H9 (cell line): ENCODE data around the gene AP2A2. TPM values are rescaled to one million over a fixed set of nuclear protein-coding genes. Genes with fewer than 3 reads are reported as not detected.

ENCODE experiments used
- DNase-seq: peaks from one replicate; pipeline ENCODE4 v3.0.0-alpha.2; 2017
- H2AFZ ChIP-seq: one replicate; pipeline ENCODE4 v1.6.1; 2013; ENCODE audit warnings: mild to moderate bottlenecking, low read length, control low read depth, moderate library complexity
- H2AK5ac ChIP-seq: 2 replicates; pipeline ENCODE4 v1.6.1; 2013; ENCODE audit warnings: low read length, control low read depth, mixed read lengths; ENCODE audit not compliant: insufficient read length
- H2BK120ac ChIP-seq: one replicate; pipeline ENCODE4 v1.6.1; 2013; ENCODE audit warnings: low read depth, mild to moderate bottlenecking, low read length, control low read depth, inconsistent platforms; ENCODE audit not compliant: poor library complexity, severe bottlenecking
- H2BK12ac ChIP-seq: 2 replicates; pipeline ENCODE4 v1.6.1; 2013; ENCODE audit warnings: low read length, control low read depth, mixed read lengths, low read depth; ENCODE audit not compliant: insufficient read length
- H2BK15ac ChIP-seq: 2 replicates; pipeline ENCODE4 v1.6.1; 2013; ENCODE audit warnings: low read depth, low read length, control low read depth
- H2BK20ac ChIP-seq: one replicate; pipeline ENCODE4 v1.6.1; 2013; ENCODE audit warnings: low read depth, mild to moderate bottlenecking, low read length, control low read depth, inconsistent platforms; ENCODE audit not compliant: poor library complexity, severe bottlenecking
- H2BK5ac ChIP-seq: 2 replicates; pipeline ENCODE4 v1.6.1; 2013; ENCODE audit warnings: low read length, control low read depth, mixed read lengths; ENCODE audit not compliant: insufficient read length
- H3K14ac ChIP-seq: 2 replicates; pipeline ENCODE4 v1.6.1; 2013; ENCODE audit warnings: low read length, control low read depth; ENCODE audit not compliant: insufficient read depth
- H3K18ac ChIP-seq: 2 replicates; pipeline ENCODE4 v1.6.1; 2013; ENCODE audit warnings: low read depth, mild to moderate bottlenecking, mixed read lengths, low read length, control low read depth; ENCODE audit not compliant: insufficient read length
- H3K23ac ChIP-seq: 2 replicates; pipeline ENCODE4 v1.6.1; 2013; ENCODE audit warnings: low read length, control low read depth, mixed read lengths, low read depth; ENCODE audit not compliant: insufficient read length
- H3K23me2 ChIP-seq: 2 replicates; pipeline ENCODE4 v1.6.1; 2013; ENCODE audit warnings: low read depth, mild to moderate bottlenecking, mixed read lengths, low read length, control low read depth; ENCODE audit not compliant: insufficient read length, poor library complexity, severe bottlenecking
- H3K27ac ChIP-seq: 2 replicates; pipeline ENCODE4 v1.5.1; 2013; ENCODE audit warnings: low read length, control low read depth, mixed read lengths, low read depth; ENCODE audit not compliant: insufficient read length
- H3K27me3 ChIP-seq: 2 replicates; pipeline ENCODE4 v1.6.1; 2013; ENCODE audit warnings: low read length, control low read depth, inconsistent platforms; ENCODE audit not compliant: insufficient read depth
- H3K4ac ChIP-seq: 2 replicates; pipeline ENCODE4 v1.6.1; 2013; ENCODE audit warnings: low read depth, mild to moderate bottlenecking, control low read depth, inconsistent platforms, low read length, moderate library complexity
- H3K4me1 ChIP-seq: 2 replicates; pipeline ENCODE4 v1.6.1; 2013; ENCODE audit warnings: low read length, control low read depth, inconsistent platforms; ENCODE audit not compliant: insufficient read depth
- H3K4me2 ChIP-seq: 2 replicates; pipeline ENCODE4 v1.6.1; 2013; ENCODE audit warnings: low read length, control low read depth, mixed read lengths; ENCODE audit not compliant: insufficient read length, insufficient read depth
- H3K56ac ChIP-seq: 2 replicates; pipeline ENCODE4 v1.6.1; 2013; ENCODE audit warnings: low read depth, mild to moderate bottlenecking, mixed read lengths, low read length, control low read depth; ENCODE audit not compliant: insufficient read length
- H3K79me1 ChIP-seq: 2 replicates; pipeline ENCODE4 v1.6.1; 2013; ENCODE audit warnings: low read depth, mild to moderate bottlenecking, moderate library complexity, low read length, control low read depth, inconsistent platforms; ENCODE audit not compliant: insufficient read depth, poor library complexity, severe bottlenecking
- H3K79me2 ChIP-seq: 2 replicates; pipeline ENCODE4 v1.6.1; 2013; ENCODE audit warnings: low read length, control low read depth, inconsistent platforms; ENCODE audit not compliant: insufficient read depth
- H3K9ac ChIP-seq: 2 replicates; pipeline ENCODE4 v1.6.1; 2013; ENCODE audit warnings: low read length, control low read depth, mixed read lengths; ENCODE audit not compliant: insufficient read length; ENCODE audit errors: extremely low read depth
- H3K9me3 ChIP-seq: one replicate; pipeline ENCODE4 v1.6.1; 2013; ENCODE audit warnings: low read depth, low read length, inconsistent platforms; ENCODE audit not compliant: control insufficient read depth
- H3T11ph ChIP-seq: one replicate; pipeline ENCODE4 v1.6.1; 2013; ENCODE audit warnings: mild to moderate bottlenecking, low read length, control low read depth, inconsistent platforms
- H4K20me1 ChIP-seq: one replicate; pipeline ENCODE4 v1.6.1; 2013; ENCODE audit not compliant: control insufficient read depth, insufficient read length, insufficient read depth
- H4K5ac ChIP-seq: 2 replicates; pipeline ENCODE4 v1.6.1; 2013; ENCODE audit warnings: low read depth, mild to moderate bottlenecking, mixed read lengths, low read length, control low read depth; ENCODE audit not compliant: insufficient read length
- H4K8ac ChIP-seq: replicated peaks from 2 replicates; pipeline ENCODE4 v1.6.1; 2013; ENCODE audit warnings: low read length, control low read depth, mixed read lengths, low read depth; ENCODE audit not compliant: insufficient read length
- H4K91ac ChIP-seq: 2 replicates; pipeline ENCODE4 v1.6.1; 2013; ENCODE audit warnings: low read depth, mild to moderate bottlenecking, moderate library complexity, mixed read lengths, low read length, control low read depth; ENCODE audit not compliant: insufficient read length
- H3K27ac Mint-ChIP-seq, 3 experiments: 2 replicates in 2 of 3; 3 replicates in 1 of 3; pipeline ENCODE4 v1.8.0; 2020 to 2021; ENCODE audit warnings: mixed read lengths in 3 of 3, mild to moderate bottlenecking in 1 of 3, moderate library complexity in 1 of 3
- H3K27me3 Mint-ChIP-seq: 2 replicates; pipeline ENCODE4 v1.8.0; 2021; ENCODE audit warnings: low read depth, mild to moderate bottlenecking, moderate library complexity, mixed read lengths
- H3K36me3 Mint-ChIP-seq, 3 experiments: 2 replicates in 2 of 3; 3 replicates in 1 of 3; pipeline ENCODE4 v1.8.0; 2020 to 2021; ENCODE audit warnings: low read depth in 3 of 3, mixed read lengths in 3 of 3; ENCODE audit not compliant: insufficient read depth in 1 of 3
- H3K4me1 Mint-ChIP-seq, 2 experiments: 2 replicates each; pipeline ENCODE4 v1.8.0; 2020; ENCODE audit warnings: mixed read lengths in 2 of 2
- H3K4me3 Mint-ChIP-seq, 2 experiments: 2 replicates in 1 of 2; 3 replicates in 1 of 2; pipeline ENCODE4 v1.8.0; 2020 to 2021; ENCODE audit warnings: mild to moderate bottlenecking in 2 of 2, mixed read lengths in 2 of 2, moderate library complexity in 1 of 2
- H3K9me3 Mint-ChIP-seq, 2 experiments: 2 replicates in 1 of 2; 3 replicates in 1 of 2; pipeline ENCODE4 v1.8.0; 2020; ENCODE audit warnings: mild to moderate bottlenecking in 2 of 2, mixed read lengths in 2 of 2, moderate library complexity in 1 of 2
- WGBS: extraction: QIAGEN DNeasy Blood & Tissue Kit; methylation state at CpG from one replicate; pipeline ENCODE4 v1.1.7; 2013; ENCODE audit warnings: missing lambda C conversion rate, low lambda C conversion rate, mixed read lengths; ENCODE audit not compliant: insufficient read length; ENCODE audit errors: extremely low coverage; 5-methylcytosine and 5-hydroxymethylcytosine counted together
- total RNA-seq: library from RNA; stranded (reverse); gene quantifications from 2 replicates; pipeline ENCODE4 v1.2.1, GENCODE V29; 2021
- TF ChIP-seq, protein P1 (sequence below): fragments of 200-600 bp; sonication (generic); conservative IDR thresholded peaks from 3 replicates; pipeline ENCODE4 v1.8.0; 2021; ENCODE audit warnings: antibody characterized with exemption, mild to moderate bottlenecking

AP2A2 gene
- total RNA-seq, 1 experiment from 2014 or later: 53.7 TPM

DNA sequence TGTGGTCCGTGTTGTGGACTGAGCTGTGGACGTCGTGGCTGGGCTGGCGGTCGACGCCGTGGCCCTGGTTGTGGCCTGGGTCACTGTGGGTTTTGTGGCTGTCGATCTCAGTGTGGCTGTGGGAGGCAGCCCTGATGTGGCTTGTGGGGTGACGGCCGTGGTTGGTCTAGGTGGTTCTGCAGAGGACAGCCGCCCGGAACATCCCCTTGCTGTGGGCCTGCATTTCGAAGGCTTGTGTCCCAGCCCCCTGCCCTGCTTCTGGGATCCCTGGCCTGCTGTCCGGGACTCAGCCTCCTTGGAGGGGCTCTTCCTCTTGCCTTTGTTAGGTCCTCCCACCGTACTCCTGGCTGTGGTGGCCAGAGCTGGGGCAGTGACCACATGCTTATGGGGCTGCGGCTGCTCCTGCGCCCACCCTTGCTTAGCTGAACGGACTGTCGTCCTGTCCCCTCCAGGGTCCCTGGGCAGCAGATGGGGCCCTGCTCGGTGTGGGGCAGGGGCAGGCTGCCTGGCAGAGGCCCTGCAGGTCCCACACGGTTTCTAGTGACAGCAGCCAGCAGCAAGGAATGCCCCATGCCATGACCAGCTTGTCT is 93.7 kb downstream of the AP2A2 start:
- H3K27ac Mint-ChIP-seq: no peak overlapping the region; a peak in 1 of 7 replicates
- no peak overlapping the region for H3K4me3 Mint-ChIP-seq
- no peak overlapping the region for H3K56ac ChIP-seq

More for the DNA sequence above, 93.7 kb downstream of the AP2A2 start:
- H4K8ac ChIP-seq: no peak overlapping the region
- H3K4ac ChIP-seq: no peak overlapping the region
- no peak overlapping the region for H4K91ac ChIP-seq
- H3K18ac ChIP-seq: no peak overlapping the region
- no peak overlapping the region for H2BK120ac ChIP-seq
- H3K27ac ChIP-seq: no peak overlapping the region
- Mint-ChIP-seq H3K27me3 (peaks cover 14% of the 10 kb centered on the region), H3K36me3 (peaks cover 13 to 19% (median 15%) of the 10 kb centered on the region in 3 experiments; a peak in 6 of 7 replicates), H3K9me3 (peaks cover 19 to 25% of the 10 kb centered on the region in 2 experiments), H3K4me1 (peaks cover 3 to 8% of the 10 kb centered on the region in 2 experiments; a peak in 2 of 4 replicates)
- H4K20me1 ChIP-seq: peaks cover 2% of the 10 kb centered on the region
- peaks cover 6% of the 10 kb centered on the region for H3K9me3 ChIP-seq
- H3K23me2 ChIP-seq: no peaks in the 10 kb centered on the region
- no peaks in the 10 kb centered on the region for H3K4me1 ChIP-seq
- H2BK15ac ChIP-seq: no peak overlapping the region
- TF ChIP-seq, protein P1, sequence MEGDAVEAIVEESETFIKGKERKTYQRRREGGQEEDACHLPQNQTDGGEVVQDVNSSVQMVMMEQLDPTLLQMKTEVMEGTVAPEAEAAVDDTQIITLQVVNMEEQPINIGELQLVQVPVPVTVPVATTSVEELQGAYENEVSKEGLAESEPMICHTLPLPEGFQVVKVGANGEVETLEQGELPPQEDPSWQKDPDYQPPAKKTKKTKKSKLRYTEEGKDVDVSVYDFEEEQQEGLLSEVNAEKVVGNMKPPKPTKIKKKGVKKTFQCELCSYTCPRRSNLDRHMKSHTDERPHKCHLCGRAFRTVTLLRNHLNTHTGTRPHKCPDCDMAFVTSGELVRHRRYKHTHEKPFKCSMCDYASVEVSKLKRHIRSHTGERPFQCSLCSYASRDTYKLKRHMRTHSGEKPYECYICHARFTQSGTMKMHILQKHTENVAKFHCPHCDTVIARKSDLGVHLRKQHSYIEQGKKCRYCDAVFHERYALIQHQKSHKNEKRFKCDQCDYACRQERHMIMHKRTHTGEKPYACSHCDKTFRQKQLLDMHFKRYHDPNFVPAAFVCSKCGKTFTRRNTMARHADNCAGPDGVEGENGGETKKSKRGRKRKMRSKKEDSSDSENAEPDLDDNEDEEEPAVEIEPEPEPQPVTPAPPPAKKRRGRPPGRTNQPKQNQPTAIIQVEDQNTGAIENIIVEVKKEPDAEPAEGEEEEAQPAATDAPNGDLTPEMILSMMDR: no peak
- H3T11ph ChIP-seq: no peak overlapping the region
- H2BK5ac ChIP-seq: no peak overlapping the region
- no peaks in the 10 kb centered on the region for H3K79me2 ChIP-seq
- H2AFZ ChIP-seq: no peak overlapping the region
- H3K23ac ChIP-seq: no peak overlapping the region
- no peaks in the 10 kb centered on the region for H3K79me1 ChIP-seq
- H4K5ac ChIP-seq: no peak overlapping the region
- H3K27me3 ChIP-seq: no peaks in the 10 kb centered on the region
- DNase-seq: no peak
- no peak overlapping the region for H3K14ac ChIP-seq
- no peak overlapping the region for H2AK5ac ChIP-seq
- H3K4me2 ChIP-seq: no peak overlapping the region
- no peak overlapping the region for H3K9ac ChIP-seq
- no CpG with 5 or more reads among the region's 21 CpGs for WGBS
- H2BK12ac ChIP-seq: no peak overlapping the region
- H2BK20ac ChIP-seq: no peak overlapping the region
